NCI-H146 (cell line): ENCODE data around the gene TPCN2.

Experiments
- DNase-seq: peaks from one replicate; lab custom pipeline; 2025; lab: John Stamatoyannopoulos, UW

TPCN2 gene

GRCh38 chr11:69039501-69039900, 9.2 kb upstream of the TPCN2 start:
- no peak for DNase-seq

DNA sequence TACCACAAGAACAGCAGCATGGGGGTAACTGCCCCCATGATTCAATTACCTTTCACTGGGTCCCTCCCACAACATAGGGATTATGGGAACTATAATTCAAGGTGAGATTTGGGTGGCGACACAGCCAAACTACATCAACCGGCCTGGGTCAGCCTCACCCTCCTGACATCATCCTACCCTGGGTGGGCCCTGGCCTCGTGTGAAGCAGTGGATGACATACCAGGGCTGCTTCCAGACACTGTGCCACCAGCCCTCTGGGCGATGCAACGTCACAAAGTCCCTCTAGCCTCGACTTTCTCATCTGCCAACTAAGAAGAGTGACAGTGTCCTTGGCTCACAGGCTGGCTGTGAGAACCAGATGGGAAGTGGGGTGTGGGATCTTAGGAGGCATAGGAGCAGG, 8.7 kb upstream of the TPCN2 start:
- no peak for DNase-seq

DNA sequence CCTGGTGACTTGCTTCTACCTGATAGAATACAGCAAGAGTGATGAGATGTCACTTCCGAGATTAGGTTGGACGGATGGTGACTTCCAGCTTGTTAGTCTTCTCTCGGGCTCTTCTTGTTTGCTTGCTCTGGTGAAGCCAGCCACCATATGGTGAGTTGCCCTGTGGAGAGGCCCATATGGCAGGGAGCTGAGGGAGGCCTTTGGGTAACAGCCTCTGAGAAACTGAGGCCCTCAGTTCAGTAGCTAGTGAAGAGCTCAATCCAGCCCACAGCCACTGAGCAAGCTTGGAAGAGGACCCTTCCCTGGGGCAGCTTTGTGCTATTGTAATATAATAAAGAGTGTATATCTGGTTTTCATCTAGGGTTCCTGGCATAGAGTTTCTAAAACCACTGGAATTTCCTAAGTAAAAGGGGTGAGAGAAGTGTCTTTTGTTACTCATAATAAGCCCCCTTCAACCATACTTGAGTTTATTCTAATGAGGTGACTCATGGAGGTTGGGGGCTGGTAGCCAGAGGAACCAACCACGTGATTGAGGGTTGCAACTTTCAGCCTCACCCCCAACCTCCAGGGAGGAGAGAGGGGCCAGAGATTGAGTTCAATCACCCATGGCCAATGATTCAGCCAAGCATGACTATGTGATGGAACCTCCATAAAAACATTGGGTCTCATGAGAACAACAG, 8.0 kb upstream of the TPCN2 start:
- no peak for DNase-seq

- DNase-seq: no peak
These were observed 7.2 kb upstream of the TPCN2 start for GRCh38 chr11:69041516-69041915.

GRCh38 chr11:69044111-69045013, 4.4 kb upstream of the TPCN2 start:
- DNase-seq: peak; percentile 10

DNA sequence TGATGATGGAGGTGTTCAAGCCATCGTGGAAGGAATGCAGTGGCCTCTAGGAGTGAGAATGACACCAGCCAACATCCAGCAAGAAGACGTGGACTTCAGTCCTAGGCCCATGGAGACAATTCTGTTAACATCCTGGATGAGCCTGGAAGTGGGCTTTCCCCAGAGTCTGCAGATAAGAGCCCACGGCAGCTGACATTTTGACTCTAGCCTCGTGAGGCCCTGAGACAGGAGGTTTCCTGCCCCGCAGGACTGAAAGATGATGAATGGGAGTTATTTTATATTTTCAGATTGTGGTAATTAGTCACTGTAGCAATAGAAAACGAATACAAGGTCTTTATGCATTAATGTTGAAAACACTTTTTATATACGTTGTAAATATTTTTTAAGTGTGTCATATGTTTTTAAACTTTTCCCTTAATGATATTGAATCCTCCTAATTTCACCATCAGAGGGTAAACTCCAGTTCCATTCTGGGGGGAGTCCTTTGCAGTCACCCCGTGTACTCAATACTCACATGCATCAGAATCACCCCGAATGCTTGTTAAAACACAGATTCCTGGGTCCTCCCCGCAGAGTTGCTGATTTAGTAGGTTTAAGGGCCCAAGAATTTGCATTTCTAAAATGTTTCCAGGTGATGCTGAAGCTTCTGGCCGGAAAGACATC, 570 bp upstream of the TPCN2 start:
- no peak for DNase-seq

DNA sequence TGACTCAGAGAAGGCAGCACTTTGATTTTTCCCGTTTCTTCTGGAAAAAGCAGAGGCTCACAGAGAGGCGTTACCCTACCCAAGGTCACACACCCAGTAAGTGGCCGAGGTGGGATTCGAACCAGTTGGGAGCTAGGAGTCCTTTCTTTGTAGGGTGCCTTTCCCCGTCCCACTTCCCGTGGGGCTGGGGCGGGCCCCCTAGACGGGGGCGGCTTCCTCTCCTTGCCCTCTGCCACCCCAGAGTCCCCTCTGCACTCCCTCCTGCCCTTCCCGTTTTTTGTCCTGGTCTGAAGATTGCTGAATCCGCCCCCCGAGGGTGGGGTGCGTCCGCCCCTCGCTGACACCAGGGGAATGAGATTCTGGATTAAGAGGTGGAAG, 747 bp downstream of the TPCN2 start:
- no peak for DNase-seq

- no peak for DNase-seq
These were observed 2.1 kb downstream of the TPCN2 start for GRCh38 chr11:69050592-69051380.

- DNase-seq: no peak
These were observed 2.9 kb downstream of the TPCN2 start for GRCh38 chr11:69051381-69052342.

DNA sequence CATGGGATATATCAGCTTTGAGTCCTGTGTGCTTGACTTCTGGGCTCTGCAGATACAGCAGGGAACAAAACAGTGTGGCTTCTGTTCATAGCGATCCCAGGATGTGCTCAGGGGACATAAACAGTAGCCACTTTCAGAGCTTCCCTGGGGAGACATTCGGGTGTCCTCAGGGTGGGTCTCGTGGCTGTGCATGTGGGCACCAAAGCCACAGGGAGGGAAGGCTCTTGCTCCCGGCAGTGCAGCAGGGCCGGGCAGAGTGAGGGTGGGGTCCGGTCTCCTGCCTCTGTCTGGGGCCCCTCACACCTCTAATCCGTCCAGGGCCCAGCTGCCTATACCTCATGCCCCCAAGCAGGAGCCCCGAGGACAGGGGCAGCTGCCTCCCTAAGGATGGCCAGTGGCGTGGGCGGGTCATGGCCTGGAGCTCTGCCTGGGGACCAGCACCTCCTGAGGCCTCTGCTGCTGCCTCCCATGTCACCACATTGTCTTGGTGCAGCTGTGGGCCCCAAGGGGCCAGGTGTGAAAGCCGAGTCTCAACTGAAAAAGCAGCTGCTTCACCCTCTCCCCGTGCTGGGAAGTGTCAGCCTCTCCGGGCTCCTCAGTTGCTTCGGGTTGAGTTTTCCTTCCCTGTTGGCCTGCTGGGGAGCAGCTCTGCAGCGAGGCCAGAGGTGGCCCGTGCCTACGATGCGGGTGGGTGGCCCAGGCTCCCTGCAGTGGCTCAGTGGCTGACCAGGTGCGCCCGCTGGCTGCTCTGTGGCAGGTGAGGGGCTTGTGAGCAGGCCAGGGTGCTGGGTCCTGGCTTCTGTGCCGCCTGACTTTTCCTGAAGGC, 3.8 kb downstream of the TPCN2 start:
- DNase-seq: peak; percentile 56

- DNase-seq: no peak
These were observed 4.4 kb downstream of the TPCN2 start for GRCh38 chr11:69053169-69053477.

DNA sequence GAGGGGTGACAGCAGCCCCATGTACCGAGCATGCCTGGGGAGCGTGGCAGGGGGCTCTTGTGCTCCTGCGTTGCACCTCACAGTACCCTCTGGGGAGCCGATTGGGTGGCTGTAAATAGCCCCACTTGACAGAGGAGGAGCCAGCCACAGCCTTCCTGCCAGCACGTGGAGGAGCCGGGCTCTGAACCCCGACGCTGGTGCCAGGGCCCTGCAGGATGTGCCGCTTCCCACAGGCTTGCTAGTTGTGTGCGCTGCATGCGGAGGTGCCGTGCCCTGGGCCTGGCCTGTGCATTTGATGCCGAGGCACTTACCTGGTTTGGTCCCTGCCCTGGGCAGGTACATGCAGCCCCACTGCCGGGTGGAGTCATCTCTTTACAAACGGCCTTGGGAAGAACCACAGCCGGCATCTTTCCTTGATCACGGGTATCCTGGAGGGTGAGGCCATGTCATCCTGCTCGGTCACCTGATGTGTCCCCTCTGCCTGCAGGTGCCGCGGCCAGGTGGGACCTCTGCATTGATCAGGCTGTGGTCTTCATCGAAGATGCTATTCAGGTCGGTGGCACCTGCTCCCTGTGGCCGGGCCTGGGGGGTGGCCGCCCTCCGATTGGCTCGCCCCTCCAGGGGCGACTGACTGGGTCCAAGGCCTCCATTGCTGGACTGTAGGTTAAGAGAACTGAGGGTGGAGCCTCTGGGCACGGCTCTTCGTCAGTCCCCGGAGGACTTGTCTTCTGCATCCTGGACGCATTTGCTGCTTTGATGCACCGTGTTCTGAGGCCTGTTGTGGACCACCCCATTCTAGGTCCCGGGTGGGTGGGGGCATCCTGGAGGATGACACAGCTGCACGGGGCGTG, 5.0 kb downstream of the TPCN2 start:
- DNase-seq: no peak

GRCh38 chr11:69054397-69055211, 5.9 kb downstream of the TPCN2 start:
- DNase-seq: no peak

DNA sequence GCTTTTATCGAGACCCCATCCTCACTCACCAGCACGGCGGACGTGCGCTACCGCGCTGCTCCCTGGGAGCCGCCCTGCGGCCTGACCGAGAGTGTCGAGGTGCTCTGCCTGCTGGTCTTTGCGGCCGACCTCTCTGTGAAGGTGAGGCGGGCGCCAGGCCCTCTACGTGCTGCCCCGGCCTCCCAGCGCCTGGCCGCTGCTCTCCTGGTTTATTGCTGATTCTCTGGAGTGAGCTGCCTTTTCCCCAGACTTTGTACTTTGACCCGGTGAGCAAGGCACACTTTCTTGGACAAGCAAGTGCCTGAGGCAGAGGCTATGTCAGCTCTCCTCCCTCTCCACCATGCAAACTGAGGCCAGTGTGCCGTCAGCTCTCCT, 6.5 kb downstream of the TPCN2 start:
- DNase-seq: no peak

DNA sequence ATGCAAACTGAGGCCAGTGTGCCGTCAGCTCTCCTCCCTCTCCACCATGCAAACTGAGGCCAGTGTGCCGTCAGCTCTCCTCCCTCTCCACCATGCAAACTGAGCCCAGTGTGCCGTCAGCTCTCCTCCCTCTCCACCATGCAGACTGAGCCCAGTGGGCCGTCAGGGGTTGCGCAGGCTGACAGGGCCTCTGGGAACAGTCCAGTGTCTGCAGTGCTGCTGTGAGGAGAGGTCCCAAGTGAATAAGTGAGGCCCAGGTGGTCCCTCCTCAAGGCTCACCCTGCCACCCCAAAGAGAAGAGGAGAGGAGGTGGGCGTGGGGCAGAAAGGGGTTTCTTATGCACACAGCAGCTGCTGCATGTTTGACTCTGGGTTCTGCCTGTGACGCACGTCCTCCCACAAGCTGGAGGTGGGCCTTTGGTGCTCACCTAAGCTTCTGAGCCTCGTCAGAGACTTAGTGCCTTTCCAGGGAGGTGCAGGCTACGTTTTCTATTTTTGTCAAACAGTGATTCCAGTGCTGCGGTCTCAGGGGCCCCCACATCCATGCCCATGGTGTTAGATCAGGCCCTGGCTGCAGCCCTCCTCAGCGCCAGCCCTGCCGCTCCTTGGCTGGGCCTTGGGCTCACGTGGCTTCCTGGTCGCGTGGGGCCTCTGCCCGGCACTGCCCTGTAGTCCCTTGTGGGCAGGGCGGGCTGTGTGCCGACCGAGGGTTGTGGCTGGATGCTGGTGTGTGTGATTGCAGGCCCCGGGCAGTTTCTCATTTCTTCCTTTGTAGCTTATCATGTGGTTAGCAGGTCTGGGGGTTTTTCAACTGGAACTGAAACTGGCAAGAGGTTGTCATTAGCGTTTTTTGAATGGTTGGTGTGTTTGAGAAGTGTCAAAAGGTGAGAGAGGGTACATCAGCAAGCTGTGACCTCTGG, 7.1 kb downstream of the TPCN2 start:
- DNase-seq: no peak

- DNase-seq: no peak
These were observed 8.5 kb downstream of the TPCN2 start for GRCh38 chr11:69057236-69057635.

GRCh38 chr11:69057801-69058200, 9.1 kb downstream of the TPCN2 start:
- DNase-seq: no peak
